HEK293 (cell line): Measurements from ENCODE around the gene APBB1.

Source experiments
- CTCF ChIA-PET: fragments of 350-600 bp; formaldehyde crosslinking; extraction: SDS; loops from one replicate; lab custom pipeline; 2021; ENCODE audit warnings: antibody characterized with exemption; lab: Yijun Ruan, JAX
- POLR2A ChIA-PET: fragments of 300-600 bp; formaldehyde crosslinking; extraction: SDS; loops from one replicate; lab custom pipeline; 2020; ENCODE audit warnings: antibody characterized with exemption, inconsistent platforms; lab: Yijun Ruan, JAX
- H3K27ac ChIP-seq: fragments of 200-500 bp; sonication (Bioruptor generic); 2 replicates; pipeline ENCODE4 v1.5.1; 2014; ENCODE audit warnings: low read depth, low read length, control low read depth, inconsistent platforms; ENCODE audit errors: extremely low read depth
- H3K36me3 ChIP-seq, 2 experiments: fragments of 200-500 bp in 1 of 2; sonication (Bioruptor generic) in 1 of 2; 1 replicate in 1 of 2; 2 replicates in 1 of 2; pipeline ENCODE4 v1.5.1; 2014 to 2017; ENCODE audit warnings: inconsistent platforms in 2 of 2, low read length in 2 of 2; ENCODE audit not compliant: control insufficient read depth in 2 of 2, insufficient read depth in 1 of 2
- H3K4me1 ChIP-seq: fragments of 200-500 bp; sonication (Bioruptor generic); 2 replicates; pipeline ENCODE4 v1.5.1; 2014; ENCODE audit warnings: mild to moderate bottlenecking, low read length, inconsistent platforms; ENCODE audit not compliant: control insufficient read depth, insufficient read depth
- H3K4me3 ChIP-seq: 2 replicates; pipeline ENCODE4 v1.5.1; 2011; ENCODE audit warnings: low read depth, mild to moderate bottlenecking, control low read depth, low read length, moderate library complexity
- H3K9me3 ChIP-seq: fragments of 200-500 bp; sonication (Bioruptor generic); 2 replicates; pipeline ENCODE4 v1.5.1; 2014; ENCODE audit warnings: low read depth, low read length, inconsistent platforms; ENCODE audit not compliant: control insufficient read depth, insufficient read depth
- EGR2 ChIP-seq: fragments of 450-650 bp; formaldehyde crosslinking; IDR thresholded peaks from 2 replicates; pipeline ENCODE4 v1.5.1; 2016; ENCODE audit warnings: low read depth, missing biosample characterization, missing genetic modification characterization
- FEZF1 ChIP-seq: fragments of 450-650 bp; formaldehyde crosslinking; IDR thresholded peaks from 2 replicates; pipeline ENCODE4 v1.5.1; 2016; ENCODE audit warnings: missing biosample characterization, missing genetic modification characterization
- GLIS1 ChIP-seq: fragments of 450-650 bp; formaldehyde crosslinking; IDR thresholded peaks from 2 replicates; pipeline ENCODE4 v1.5.1; 2016; ENCODE audit warnings: missing biosample characterization, missing genetic modification characterization
- GLIS2 ChIP-seq: fragments of 450-650 bp; formaldehyde crosslinking; IDR thresholded peaks from 2 replicates; pipeline ENCODE4 v1.5.1; 2016; ENCODE audit warnings: missing biosample characterization, missing genetic modification characterization
- HOXC10 ChIP-seq: sonication (generic); formaldehyde crosslinking; IDR thresholded peaks from 2 replicates; pipeline ENCODE4 v1.8.1; 2023; ENCODE audit warnings: mild to moderate bottlenecking, missing genetic modification reagents
- IKZF3 ChIP-seq: fragments of 450-650 bp; IDR thresholded peaks from 2 replicates; pipeline ENCODE4 v1.5.0; 2018; ENCODE audit warnings: missing biosample characterization, mild to moderate bottlenecking, missing genetic modification characterization, moderate library complexity
- PRDM1 ChIP-seq: fragments of 450-650 bp; formaldehyde crosslinking; IDR thresholded peaks from 2 replicates; pipeline ENCODE4; 2016; ENCODE audit warnings: missing biosample characterization, missing genetic modification characterization
- RBAK ChIP-seq: fragments of 450-650 bp; formaldehyde crosslinking; IDR thresholded peaks from 2 replicates; pipeline ENCODE4 v1.5.1; 2016; ENCODE audit warnings: missing biosample characterization, missing genetic modification characterization
- SALL2 ChIP-seq: fragments of 450-650 bp; formaldehyde crosslinking; IDR thresholded peaks from 2 replicates; pipeline ENCODE4 v1.5.0; 2017; ENCODE audit warnings: missing biosample characterization, mild to moderate bottlenecking, missing genetic modification characterization, borderline replicate concordance
- SCRT1 ChIP-seq: fragments of 450-650 bp; formaldehyde crosslinking; IDR thresholded peaks from 2 replicates; pipeline ENCODE4 v1.5.1; 2016; ENCODE audit warnings: missing biosample characterization, missing genetic modification characterization, borderline replicate concordance
- SCRT2 ChIP-seq: fragments of 450-650 bp; formaldehyde crosslinking; IDR thresholded peaks from 2 replicates; pipeline ENCODE4 v1.5.1; 2016; ENCODE audit warnings: missing biosample characterization, missing genetic modification characterization
- SETDB1 ChIP-seq: IDR thresholded peaks from one replicate; pipeline ENCODE4 v1.6.1; 2017; ENCODE audit warnings: mild to moderate bottlenecking, low read length, moderate library complexity, mixed read lengths; ENCODE audit not compliant: insufficient read length
- YY1 ChIP-seq: fragments of 450-650 bp; formaldehyde crosslinking; IDR thresholded peaks from 2 replicates; pipeline ENCODE4 v1.5.1; 2018; ENCODE audit warnings: missing biosample characterization, missing genetic modification characterization
- ZBTB11 ChIP-seq: fragments of 450-650 bp; formaldehyde crosslinking; conservative IDR thresholded peaks from 2 replicates; pipeline ENCODE4 v1.5.1; 2016; ENCODE audit warnings: low read depth, missing biosample characterization, missing genetic modification characterization
- ZBTB26 ChIP-seq: fragments of 450-650 bp; formaldehyde crosslinking; optimal IDR thresholded peaks from 2 replicates; pipeline ENCODE3; 2016; ENCODE audit warnings: missing biosample characterization, mild to moderate bottlenecking, missing genetic modification characterization
- ZBTB8A ChIP-seq: fragments of 450-650 bp; formaldehyde crosslinking; IDR thresholded peaks from 2 replicates; pipeline ENCODE4 v1.5.1; 2016; ENCODE audit warnings: missing biosample characterization, missing genetic modification characterization
- ZFP37 ChIP-seq: fragments of 450-650 bp; formaldehyde crosslinking; IDR thresholded peaks from 2 replicates; pipeline ENCODE4 v1.5.1; 2016; ENCODE audit warnings: missing biosample characterization, missing genetic modification characterization
- ZIC2 ChIP-seq: fragments of 450-650 bp; formaldehyde crosslinking; IDR thresholded peaks from 2 replicates; pipeline ENCODE4 v1.5.1; 2016; ENCODE audit warnings: missing biosample characterization, missing genetic modification characterization
- ZNF335 ChIP-seq: fragments of 450-650 bp; formaldehyde crosslinking; conservative IDR thresholded peaks from 2 replicates; pipeline ENCODE4 v1.5.1; 2016; ENCODE audit warnings: missing biosample characterization, missing genetic modification characterization
- ZNF488 ChIP-seq: fragments of 450-650 bp; formaldehyde crosslinking; IDR thresholded peaks from 2 replicates; pipeline ENCODE4 v1.5.1; 2016; ENCODE audit warnings: missing biosample characterization, missing genetic modification characterization
- ZNF501 ChIP-seq: fragments of 450-650 bp; formaldehyde crosslinking; IDR thresholded peaks from 2 replicates; pipeline ENCODE4 v1.5.1; 2016; ENCODE audit warnings: missing biosample characterization, missing genetic modification characterization
- ZNF561 ChIP-seq: fragments of 450-650 bp; IDR thresholded peaks from 2 replicates; pipeline ENCODE4 v1.5.1; 2018; ENCODE audit warnings: missing biosample characterization, missing genetic modification characterization, borderline replicate concordance
- ZNF610 ChIP-seq: fragments of 450-650 bp; formaldehyde crosslinking; IDR thresholded peaks from 2 replicates; pipeline ENCODE4 v1.5.1; 2016; ENCODE audit warnings: missing biosample characterization, missing genetic modification characterization, borderline replicate concordance
- ZNF654 ChIP-seq: fragments of 450-650 bp; formaldehyde crosslinking; IDR thresholded peaks from 2 replicates; pipeline ENCODE4 v1.5.1; 2016; ENCODE audit warnings: low read depth, missing biosample characterization, missing genetic modification characterization
- ZNF664 ChIP-seq: fragments of 450-650 bp; formaldehyde crosslinking; IDR thresholded peaks from 2 replicates; pipeline ENCODE4 v1.5.1; 2016; ENCODE audit warnings: missing biosample characterization, missing genetic modification characterization
- ZNF843 ChIP-seq: fragments of 450-650 bp; formaldehyde crosslinking; IDR thresholded peaks from 2 replicates; pipeline ENCODE4 v1.5.1; 2016; ENCODE audit warnings: missing biosample characterization, missing genetic modification characterization
- ZSCAN30 ChIP-seq: fragments of 450-650 bp; IDR thresholded peaks from 2 replicates; pipeline ENCODE4 v1.5.1; 2018; ENCODE audit warnings: missing biosample characterization, mild to moderate bottlenecking, missing genetic modification characterization, moderate library complexity

Gene APBB1

GRCh38 chr11:6419009-6419631 is at the start of gene APBB1:
Gene APBB1 (minus strand): TSS chr11:6419094. CDS start chr11:6411347, 7,747 bp downstream.
- Histone ChIP-seq H3K4me3 (peak within 1 kb of the TSS; percentile 92), H3K27ac (peak within 1 kb of the TSS; percentile 69; the same call in 1 of the 2 replicates)
- POLR2A ChIA-PET: interaction anchor here (0.6 to 2.3 kb wide), 16 partner anchors 9 to 264 kb away, joined by 3 to 26 read pairs (median 5); partner anchors contain the start of genes ARFIP2, MRPL17, SMPD1 and TIMM10B

GRCh38 chr11:6459099-6459450 is 40.2 kb upstream of the APBB1 start:
- H3K36me3 ChIP-seq: peaks cover 5 to 79% of the 10 kb centered on the region in 2 experiments; a peak in 1 of 3 replicates

More at GRCh38 chr11:6419009-6419631, at the start of gene APBB1:
- H3K36me3 ChIP-seq: no peaks in the 10 kb centered on the region
- CTCF ChIA-PET: interaction anchor here (1.0 to 1.9 kb wide), 2 partner anchors 20 to 40 kb away, joined by 6 read pairs; no protein-coding TSS in a partner anchor
- TF ChIP-seq GLIS2 (tag by site-specific recombination) (peak; percentile 67), SCRT2 (tag by site-specific recombination) (no peak), ZIC2 (tag by site-specific recombination) (peak; percentile 18; the same call in 1 of the 2 replicates), ZNF610 (peak; percentile 64; the same call in 1 of the 2 replicates), ZBTB26 (tag by site-specific recombination) (peak; percentile 85), HOXC10 (CRISPR knock-in tag) (peak; percentile 29; the same call in 1 of the 2 replicates), ZBTB11 (tag by site-specific recombination) (peak; percentile 68), IKZF3 (tag by site-specific recombination) (peak; percentile 42; the same call in 1 of the 2 replicates), YY1 (tag by site-specific recombination) (peak; percentile 68), ZNF335 (tag by site-specific recombination) (peak; percentile 15; the same call in 1 of the 2 replicates), SCRT1 (no peak), ZNF561 (tag by site-specific recombination) (0 out of 2 replicates have a peak, but pooled peaks have one; percentile 37), SALL2 (tag by site-specific recombination) (no peak), RBAK (tag by site-specific recombination) (no peak), ZNF664 (peak; percentile 30; the same call in 1 of the 2 replicates), ZBTB8A (tag by site-specific recombination) (peak; percentile 65; the same call in 1 of the 2 replicates), ZSCAN30 (tag by site-specific recombination) (peak; percentile 31; the same call in 1 of the 2 replicates), ZFP37 (tag by site-specific recombination) (no peak), GLIS1 (tag by site-specific recombination) (peak; percentile 32; the same call in 1 of the 2 replicates), ZNF488 (tag by site-specific recombination) (no peak), SETDB1 (no peak)
- H3K9me3 ChIP-seq: no peaks in the 10 kb centered on the region
- H3K4me1 ChIP-seq: no peaks in the 10 kb centered on the region

More at GRCh38 chr11:6459099-6459450, 40.2 kb upstream of the APBB1 start:
- no peaks in the 10 kb centered on the region for H3K9me3 ChIP-seq
- TF ChIP-seq PRDM1 (tag by site-specific recombination) (no peak), EGR2 (tag by site-specific recombination) (no peak), ZNF843 (tag by site-specific recombination) (no peak), ZNF501 (tag by site-specific recombination) (no peak), FEZF1 (tag by site-specific recombination) (no peak), ZNF654 (tag by site-specific recombination) (no peak)
- POLR2A ChIA-PET: interaction anchor here (1.2 kb wide), 1 partner anchor 40 kb away, joined by 5 read pairs; the partner anchor contains the start of gene APBB1
- H3K4me1 ChIP-seq: no peaks in the 10 kb centered on the region
- no peak overlapping the region for H3K27ac ChIP-seq
- no peak overlapping the region for H3K4me3 ChIP-seq
- CTCF ChIA-PET: interaction anchor here (1.3 to 1.7 kb wide), 3 partner anchors 16 to 80 kb away, joined by 4 to 8 read pairs (median 4); no protein-coding TSS in a partner anchor
